NCI-H69 (cell line): Measurements from ENCODE around the gene RAB26.
A peak's percentile ranks its signal among the peaks of the same experiment; 100 is the strongest.
"Not testable (repeated sequence)": the region's sequence is repeated elsewhere in the genome, so short reads cannot be mapped to it uniquely, and the experiment has no call there.

Experiments used
- DNase-seq: peaks from one replicate; lab custom pipeline; 2025; lab: John Stamatoyannopoulos, UW

RAB26 gene, protein sequence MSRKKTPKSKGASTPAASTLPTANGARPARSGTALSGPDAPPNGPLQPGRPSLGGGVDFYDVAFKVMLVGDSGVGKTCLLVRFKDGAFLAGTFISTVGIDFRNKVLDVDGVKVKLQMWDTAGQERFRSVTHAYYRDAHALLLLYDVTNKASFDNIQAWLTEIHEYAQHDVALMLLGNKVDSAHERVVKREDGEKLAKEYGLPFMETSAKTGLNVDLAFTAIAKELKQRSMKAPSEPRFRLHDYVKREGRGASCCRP

DNA sequence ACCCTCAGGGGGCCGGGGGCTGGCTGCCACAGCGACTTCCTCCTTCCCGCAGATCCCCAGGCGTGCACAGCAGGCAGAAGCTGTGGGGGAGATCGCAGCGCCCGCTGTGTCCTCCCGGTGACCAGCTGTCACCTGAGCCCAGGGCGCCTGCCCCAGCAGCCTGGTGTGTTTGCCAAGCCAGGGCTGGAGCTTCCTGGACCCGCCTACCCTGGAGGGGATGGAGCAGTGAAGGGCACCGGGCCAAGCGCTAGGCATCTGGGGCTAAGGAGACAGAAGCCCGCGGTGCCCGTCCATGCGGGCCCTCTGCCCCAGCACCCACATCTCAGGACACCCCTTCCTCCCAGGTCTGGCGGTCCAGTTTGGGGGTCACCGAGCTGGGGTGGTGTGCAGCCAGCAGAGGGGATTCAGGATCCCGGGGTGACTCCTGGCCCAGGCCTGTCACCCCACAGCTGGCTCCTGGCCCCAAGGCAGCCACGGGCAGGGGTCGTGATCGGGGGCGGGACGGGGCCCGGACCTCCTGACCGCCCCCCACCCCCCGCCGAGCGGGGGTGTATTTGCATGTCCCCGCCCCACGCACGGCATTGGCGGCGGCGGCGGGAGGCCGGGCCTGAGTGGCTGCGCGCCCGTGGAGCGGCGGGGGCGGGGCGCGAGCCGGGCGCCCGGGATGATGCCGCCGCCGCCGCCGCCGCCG, at the start of gene RAB26:
Gene RAB26, plus strand, starts transcription at position 645 of the 691 bp plus-strand sequence. CDS start 159 bp downstream, outside the sequence.
- DNase-seq: peak; percentile 99

DNA sequence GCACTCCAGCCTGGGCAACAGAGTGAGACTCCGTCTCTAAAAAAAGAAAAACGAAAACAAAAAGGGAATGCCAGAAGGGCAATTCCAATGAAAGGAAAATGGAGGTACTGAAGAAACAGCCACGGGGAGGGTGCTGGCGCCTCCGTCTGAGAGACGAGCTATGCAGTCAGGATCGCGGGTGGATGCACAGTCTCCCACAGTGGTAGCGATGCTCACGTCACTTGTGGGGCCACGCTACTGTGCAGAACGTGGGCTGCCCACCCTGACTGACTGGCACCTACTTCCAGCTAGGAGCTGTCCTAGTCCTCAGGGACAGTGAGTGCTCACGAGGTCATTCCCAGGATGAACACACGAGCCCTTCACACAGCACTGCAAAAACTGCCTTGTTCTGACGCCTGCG, 46.8 kb upstream of the RAB26 start:
- DNase-seq: not testable (repeated sequence)

DNA sequence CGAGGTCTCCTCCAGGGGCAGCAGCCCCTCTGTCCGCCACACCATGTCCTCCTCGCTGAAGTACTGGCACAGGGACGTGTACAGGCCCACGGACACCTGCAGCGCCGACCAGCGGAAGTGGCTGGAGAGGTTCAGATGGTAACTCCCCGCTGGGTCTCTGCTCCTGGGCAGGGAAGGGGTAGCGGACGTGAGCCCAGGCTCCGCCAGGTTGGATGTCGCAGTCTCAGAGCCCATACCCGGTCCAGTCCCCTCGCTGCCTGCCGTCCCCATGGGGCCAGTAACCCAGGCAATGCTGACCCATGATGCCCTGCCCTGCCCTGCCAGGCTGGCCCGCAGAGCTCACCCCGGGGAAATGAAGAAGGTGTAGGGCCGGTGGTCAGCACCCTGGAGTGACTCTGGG, 46.0 kb upstream of the RAB26 start:
- no peak for DNase-seq

DNA sequence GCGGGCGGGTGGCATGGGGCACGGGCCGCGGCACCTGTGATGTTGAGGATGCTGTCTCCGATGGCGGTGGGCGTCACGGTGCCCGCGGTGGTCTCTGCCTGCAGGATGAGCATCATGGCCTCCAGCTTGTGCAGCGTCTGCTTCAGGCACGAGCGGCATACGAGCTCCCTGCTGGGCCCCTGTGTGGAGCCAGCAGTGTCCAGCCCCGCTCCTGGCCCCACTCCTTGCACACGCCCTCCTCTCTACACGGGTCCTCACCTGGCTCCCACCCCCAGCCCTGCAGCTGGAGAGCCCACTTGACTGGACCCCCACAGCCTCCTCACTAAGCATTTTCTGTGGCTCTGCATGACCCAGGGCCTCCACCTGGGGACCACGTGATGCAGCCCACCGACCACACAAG, 44.0 kb upstream of the RAB26 start:
- not testable (repeated sequence) for DNase-seq

DNA sequence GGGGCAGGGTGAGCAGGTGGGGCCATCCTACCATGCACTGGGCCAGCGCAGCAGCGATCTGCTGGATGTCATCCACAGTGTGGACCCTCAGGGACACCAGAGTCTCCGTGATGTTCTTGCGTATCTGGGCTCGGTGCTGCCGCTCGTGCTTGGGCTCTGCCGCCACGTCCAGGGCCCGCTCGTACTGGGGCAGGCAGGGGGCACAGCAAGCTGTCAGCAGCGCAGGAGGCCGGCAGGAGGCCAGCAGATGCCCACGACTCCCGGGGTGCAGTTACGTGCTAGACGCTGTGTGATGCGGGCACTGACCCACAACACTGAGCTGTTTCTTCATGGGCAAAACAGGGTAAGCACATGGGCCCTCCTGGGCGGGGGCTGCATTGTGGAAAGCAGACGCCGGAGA, 43.1 kb upstream of the RAB26 start:
- not testable (repeated sequence) for DNase-seq

DNA sequence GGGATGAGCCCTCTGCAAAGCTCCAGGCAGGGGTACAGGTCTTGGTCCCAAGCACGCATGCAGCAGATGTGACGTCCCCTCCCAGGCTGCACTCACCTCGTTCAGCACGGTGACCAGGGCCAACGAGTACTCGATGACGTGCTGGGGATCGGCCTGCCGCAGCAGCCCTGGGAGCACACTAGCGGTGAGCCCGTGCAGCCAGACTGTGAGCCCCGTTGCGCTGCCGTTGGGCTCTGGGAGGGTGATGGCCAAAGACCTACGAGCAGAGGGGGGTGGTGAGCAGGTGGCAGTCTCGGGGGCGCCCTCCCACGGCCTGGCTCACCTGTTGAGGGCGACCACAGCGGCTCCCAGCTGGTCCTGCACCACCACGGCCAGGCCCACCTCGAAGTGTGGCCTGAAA, 42.7 kb upstream of the RAB26 start:
- not testable (repeated sequence) for DNase-seq

DNA sequence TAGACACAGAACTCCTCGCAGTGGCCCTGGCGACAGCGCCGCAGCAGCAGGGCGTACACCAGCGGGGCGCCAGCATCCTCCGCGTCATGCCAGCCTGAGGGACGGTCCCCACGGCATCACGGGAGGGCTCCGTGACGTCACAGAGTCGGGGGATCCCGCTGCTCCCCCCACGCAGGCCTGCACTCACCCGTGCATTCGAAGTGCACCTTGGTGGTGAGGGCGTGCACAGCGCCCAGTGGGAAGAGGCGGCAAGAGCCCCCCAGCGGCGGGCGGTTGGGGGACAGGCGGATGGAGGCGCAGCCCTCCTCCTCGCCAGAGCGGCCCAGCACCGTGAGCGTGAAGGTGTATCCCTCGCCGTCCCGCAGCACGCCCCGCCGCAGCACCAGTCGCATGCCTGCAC, 42.2 kb upstream of the RAB26 start:
- DNase-seq: not testable (repeated sequence)

DNA sequence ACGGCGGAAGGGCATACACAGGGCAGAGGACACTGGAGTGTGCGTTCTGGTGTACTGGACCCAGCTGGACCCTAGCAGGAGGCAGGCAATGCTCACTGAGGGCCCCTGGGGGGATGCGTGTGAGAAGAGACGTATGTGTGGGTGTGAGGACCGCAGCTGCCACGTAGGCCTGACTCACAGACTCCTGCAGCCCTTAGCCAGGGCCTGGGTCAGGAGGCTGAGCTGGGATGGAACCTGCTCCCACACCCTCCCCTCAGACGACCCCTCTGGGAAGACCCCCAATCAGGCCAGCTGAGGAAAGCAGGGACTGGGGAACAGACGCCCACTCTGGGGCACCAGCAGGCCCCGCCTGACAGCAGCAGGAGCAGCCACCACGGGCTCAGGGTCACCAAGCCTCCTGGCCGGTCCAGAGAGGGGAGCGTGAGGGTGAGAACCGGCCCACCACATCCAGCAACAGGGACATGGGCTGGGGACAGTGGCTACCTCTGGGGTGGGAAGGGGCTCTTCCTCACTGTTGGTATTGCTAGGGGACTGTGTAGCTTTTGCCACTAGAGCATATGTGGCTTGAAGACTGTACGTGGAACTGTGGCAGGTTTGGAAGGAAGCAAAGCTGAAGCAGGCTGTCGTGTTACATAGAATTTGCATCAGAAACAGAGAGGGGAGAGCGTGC, 41.2 kb upstream of the RAB26 start:
- not testable (repeated sequence) for DNase-seq

DNA sequence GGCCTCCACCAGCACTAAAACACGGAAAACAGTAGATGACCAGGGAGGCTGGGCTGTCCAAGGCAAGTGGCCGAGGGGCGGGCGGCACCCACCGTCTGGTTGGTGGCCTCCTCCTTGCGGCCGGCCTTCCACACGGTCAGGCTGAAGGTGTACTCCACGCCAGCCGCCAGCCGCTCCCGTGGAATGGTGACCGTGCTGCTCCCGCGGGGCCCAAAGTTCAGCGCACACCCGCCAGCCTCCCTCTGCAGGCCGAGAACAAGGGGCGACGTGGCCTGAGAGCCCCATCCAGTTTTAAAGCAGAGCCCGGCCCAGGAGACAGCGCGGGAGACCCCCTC, 40.7 kb upstream of the RAB26 start:
- DNase-seq: not testable (repeated sequence)

DNA sequence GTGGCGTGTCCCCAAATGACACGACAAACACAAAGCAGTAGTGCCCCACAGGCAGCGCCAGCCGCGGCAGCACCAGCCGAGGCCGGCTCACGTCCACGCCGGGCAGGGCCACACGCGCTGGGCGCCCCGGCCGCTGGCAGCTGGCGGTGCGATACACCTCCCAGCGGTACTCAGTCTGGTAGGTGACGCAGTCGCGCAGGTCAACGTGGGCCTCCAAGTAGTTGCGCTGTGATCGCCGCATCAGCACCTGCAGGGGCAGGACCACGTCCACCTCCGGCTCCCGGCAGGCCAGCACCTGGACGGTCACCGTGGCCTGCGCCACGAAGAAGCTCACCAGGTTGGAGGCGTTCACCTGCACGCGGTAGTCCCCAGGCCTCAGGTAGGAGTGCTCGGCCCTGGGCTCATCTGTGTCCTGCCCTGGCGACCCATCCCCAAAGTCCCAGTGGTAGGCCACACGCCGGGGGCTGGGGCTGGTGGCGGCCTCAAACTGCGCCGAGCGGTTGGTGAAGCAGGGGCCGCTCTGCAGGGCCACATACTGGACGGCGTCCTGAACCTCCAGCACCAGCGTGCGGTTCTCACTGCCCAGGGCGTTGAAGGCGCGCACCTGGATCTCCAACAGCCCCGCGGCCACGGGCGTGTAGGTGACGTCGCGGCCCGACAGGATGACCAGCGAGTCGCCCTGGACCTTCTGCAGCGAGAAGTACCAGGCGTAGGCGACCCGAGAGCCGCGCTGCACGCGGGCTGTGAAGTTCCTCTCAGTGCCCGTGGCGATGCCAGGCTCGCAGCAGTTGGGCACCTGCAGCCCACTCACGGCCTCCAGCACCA, 39.8 kb upstream of the RAB26 start:
- not testable (repeated sequence) for DNase-seq

DNA sequence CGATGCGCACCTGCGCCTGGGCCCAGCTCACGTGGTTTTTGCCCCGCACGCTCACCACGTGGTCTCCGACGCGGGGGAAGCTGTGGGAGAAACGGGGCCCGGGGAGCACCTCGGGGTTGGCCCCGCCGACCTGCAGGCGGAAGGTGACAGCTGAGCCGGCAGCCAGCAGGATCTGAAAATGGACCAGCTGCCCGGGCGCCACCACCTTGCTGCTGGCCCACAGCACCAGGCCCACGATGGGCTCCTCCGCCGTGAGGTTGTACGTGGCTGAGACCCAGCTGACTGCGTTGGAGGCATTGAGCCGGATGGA, 39.2 kb upstream of the RAB26 start:
- not testable (repeated sequence) for DNase-seq

DNA sequence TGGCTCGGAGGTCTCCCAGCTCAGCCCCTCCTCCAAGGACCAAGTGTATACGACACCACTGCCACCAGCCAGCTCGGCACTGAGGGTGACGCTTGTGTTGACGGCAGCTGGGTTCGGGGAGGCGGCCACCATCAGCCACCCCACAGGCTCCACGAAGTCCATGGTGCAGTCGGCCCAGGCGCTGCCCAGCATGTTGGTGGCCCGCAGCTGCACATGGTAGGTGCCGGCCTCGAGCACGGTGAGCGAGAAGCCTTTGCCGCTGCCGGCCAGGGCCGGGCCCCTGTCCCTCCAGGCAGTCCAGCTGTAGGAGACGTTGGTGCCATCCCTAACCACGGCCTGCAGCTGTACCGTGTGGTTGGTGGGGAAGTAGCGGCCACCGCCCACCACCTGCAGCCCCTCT, 38.6 kb upstream of the RAB26 start:
- DNase-seq: not testable (repeated sequence)

DNA sequence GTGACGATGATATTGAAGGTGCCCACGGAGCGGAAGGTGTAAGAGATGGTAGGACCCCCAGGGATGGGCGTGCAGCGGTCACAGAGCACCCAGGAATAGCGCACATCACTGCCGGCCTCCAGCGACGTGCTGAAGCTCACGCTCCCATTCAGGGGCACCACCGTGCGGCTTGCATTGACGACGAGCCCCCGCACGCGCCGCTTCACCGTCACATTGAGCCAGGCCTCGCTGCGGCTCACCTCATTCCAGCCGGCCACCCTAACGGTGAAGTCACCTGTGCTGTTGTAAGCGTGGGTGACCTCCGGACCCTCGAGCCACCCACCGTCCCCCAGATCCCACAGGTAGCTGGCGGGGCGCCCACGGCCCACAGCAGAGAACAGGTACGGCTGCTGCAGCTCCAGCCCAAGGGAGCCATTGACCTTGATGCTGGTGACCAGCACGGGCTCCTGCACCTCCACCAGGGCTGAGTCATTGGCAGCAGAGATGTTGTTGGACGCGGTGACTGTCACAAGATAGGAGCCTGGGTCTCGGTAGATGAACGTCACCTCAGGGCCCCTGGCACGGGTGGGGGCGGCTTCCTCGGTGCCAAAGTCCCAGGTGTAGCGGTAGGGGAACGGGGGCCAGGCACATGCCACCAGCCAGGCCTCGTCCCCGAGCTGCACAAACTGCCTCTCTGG, 38.0 kb upstream of the RAB26 start:
- DNase-seq: not testable (repeated sequence)

DNA sequence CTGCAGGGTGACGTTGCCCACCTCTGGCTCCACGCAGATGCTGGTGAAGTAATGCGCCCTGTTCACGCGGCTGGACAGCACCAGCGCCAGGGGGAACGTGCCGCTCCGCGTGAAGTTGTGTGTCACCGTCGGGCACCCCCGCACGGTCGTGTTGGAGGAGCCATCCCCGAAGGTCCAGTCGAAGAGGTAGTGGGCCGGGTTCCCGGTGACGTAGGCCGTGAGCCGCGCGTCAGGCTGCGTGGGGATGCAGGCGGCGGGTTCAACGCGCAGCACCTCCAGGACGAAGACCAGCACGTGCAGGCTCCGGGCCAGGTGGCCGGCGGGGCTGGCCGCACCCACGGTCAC, 37.4 kb upstream of the RAB26 start:
- DNase-seq: not testable (repeated sequence)

DNA sequence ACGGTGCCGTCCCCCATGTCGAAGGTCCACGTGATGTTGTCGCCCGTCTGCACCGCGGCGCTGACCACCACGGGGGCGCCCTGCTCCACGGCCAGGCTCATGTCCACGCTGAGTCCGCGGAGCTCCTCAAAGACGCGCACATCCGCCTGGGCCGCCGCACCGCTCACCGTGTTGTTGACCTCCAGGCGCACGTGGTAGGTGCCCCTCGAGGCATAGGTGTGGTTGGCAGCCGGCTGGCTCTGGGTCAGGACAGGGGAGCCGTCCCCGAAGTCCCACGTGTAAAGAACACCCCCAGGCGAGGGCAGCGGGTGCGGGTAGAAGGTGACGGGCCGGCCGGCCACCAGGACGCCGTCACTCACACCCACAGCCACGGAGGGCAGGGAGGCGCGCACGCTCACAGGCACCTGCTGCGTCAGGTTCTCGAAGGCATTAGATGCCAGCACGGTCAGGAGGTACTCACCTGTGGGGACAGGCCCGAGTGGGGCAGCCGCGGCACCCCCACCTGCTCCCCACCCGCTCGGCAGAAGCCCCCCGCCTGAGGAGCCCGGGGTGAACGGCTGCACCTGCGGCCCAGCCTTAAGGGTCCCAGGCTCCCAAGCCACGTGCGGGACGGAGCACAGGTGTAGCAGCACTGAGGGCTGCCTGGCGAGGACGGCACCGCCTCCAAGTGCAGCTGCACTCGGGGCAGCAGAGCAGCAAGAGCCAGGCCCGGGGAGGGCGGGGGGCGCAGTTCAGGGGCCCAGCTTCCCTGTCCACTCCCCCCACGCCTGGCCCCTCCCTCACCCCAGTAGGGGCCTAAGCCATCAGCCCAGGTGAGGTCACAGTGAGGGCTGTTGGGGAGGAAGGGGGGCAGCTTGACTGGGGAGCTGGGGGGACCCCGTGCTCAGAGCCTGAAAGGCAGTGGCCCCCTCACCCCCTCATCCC, 36.8 kb upstream of the RAB26 start:
- DNase-seq: not testable (repeated sequence)

DNA sequence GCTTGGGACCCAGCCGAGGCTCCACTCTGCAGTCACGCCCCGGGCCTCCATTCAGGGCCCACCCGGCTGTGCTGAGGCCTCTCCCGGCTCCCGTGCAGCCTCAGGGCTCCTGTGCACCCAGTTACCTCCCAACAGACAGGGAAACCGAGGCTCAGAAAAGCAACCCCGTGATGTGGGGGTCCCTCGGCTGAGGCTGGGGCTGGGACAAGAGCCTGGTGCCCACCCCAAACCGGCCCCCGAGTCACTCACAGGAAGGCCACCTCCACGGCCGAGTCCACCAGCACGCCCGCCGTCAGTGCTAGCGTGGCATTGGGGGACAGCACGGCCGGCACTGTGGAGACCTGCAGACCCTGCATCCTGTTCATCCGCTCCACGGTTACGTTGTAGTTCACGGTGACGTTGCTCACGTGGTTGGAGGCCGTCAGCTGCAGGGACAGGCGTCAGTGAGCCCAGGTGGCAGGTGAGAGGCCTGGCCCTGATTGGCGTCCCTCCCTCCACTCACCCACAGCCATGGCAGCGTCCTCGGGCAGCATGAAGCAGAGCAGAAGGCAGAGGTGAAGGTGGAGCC, 35.8 kb upstream of the RAB26 start:
- not testable (repeated sequence) for DNase-seq

DNA sequence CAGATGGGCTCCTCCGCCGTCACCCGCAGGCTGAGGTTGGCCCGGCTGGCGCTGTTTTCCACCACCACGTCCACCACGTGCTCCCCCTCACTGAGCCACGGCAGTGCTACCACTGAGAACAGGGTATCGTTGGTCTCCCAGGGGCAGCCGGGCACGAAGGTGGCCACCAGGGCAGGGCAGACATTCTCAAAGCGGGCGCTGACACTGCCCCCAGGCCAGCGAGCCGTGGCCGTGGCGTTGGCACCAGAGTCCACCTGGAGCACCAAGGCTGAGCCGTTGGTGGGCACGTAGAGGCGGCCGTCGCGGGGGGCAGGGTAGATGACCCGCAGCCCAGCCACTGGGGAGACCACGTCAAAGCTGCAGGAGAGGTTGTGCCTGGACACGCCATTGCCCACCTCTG, 34.2 kb upstream of the RAB26 start:
- not testable (repeated sequence) for DNase-seq

DNA sequence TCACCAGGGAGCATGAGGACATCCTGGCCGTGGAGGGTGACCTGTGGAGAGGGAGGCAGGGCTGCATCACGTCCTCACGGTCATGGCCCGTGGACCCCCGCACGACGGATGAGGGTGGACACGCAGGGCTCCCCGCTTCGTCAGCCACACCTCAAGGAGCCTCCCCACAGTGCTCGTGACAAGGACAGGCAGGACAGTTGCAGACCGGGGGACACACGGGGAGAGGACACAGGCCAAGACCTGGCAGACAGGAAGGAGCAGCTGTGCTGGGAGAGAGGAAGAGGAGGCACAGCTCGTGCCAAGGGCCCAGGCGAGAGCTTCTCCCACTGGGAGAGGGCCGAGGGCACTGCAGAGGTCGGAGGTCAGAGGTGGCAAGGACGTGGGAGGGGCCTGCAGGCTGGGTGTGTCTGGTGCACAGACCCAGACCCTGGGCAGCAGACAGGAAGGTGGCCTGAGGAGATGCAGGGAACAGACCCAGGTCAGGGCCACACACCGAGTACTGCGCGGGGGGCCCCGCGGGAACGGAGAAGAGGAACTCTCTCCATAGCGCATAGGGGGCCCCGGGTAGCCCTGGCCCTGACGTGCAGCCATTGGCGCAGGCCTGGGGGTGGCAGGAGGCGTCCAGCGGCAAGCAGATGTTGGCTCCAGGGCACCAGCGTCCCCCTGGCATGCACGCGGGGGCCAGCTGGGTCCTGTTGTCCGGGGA, 33.4 kb upstream of the RAB26 start:
- DNase-seq: not testable (repeated sequence)

DNA sequence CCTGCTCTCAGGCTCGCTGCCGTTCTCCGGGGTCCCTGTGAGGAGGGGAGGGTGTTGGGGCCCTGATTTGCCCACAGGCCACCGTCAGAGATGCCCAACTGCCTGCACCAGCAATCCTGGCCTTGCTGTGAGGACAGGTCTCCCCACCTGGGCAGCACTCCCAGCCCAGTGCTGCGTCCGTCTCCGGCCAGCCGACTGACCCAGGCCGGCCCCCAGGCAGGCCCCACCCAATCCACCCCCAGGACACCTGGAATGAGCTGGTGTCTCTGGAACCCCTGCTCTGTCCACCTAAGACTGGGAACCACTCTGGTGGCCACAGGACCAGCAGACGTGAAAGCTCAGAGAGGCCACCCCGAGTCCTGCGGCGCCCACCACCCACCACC, 32.8 kb upstream of the RAB26 start:
- no peak for DNase-seq

DNA sequence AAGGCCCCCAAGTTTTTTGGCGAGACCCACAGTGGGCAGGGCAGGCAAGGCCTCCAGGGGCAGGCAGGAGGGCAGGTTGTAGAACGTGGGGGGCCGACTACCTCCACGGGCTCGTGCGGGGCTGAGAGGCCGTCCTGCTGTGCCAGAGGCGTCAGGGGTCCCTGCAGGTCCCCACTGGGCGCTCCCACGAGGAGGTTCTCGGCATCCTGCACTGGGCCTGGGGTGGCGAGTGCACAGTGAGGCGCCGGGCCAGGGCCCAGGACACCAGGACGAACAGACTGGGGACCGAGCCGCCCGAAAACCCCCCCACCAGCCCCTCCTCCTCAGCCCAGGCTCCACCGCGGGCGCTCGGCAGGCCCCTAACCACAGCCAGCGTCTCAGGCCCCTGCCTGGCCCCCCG, 32.0 kb upstream of the RAB26 start:
- DNase-seq: not testable (repeated sequence)
